DND-41 (cell line): ENCODE measurements around the gene COX7A2L.

Experiments
- ATAC-seq: fragments of 200-7000 bp; cut with Tn5 transposase; 3 replicates; pipeline ENCODE4 v1.9.1; 2021; ENCODE audit warnings: low read depth; ENCODE audit not compliant: insufficient read depth
- DNase-seq: peaks from one replicate; pipeline ENCODE4 v3.0.0-alpha.2; 2020
- H2AFZ ChIP-seq: 2 replicates; pipeline ENCODE4 v1.6.0; 2012; ENCODE audit warnings: low read depth, low read length
- H3K27ac ChIP-seq: 2 replicates; pipeline ENCODE4 v1.5.1; 2012; ENCODE audit warnings: low read length, inconsistent platforms
- H3K27me3 ChIP-seq: fragments of 200-600 bp; sonication (generic); 2 replicates; pipeline ENCODE4 v1.6.0; 2012; ENCODE audit warnings: low read length, mild to moderate bottlenecking, inconsistent platforms; ENCODE audit not compliant: insufficient read depth, poor library complexity
- H3K36me3 ChIP-seq: 2 replicates; pipeline ENCODE4 v1.5.1; 2012; ENCODE audit warnings: low read length, inconsistent platforms; ENCODE audit not compliant: insufficient read depth
- H3K4me1 ChIP-seq: 2 replicates; pipeline ENCODE4 v1.5.1; 2012; ENCODE audit warnings: mild to moderate bottlenecking, low read length; ENCODE audit not compliant: insufficient read depth
- H3K4me2 ChIP-seq: 2 replicates; pipeline ENCODE4 v1.6.0; 2012; ENCODE audit warnings: mild to moderate bottlenecking, moderate library complexity, low read length, inconsistent platforms; ENCODE audit not compliant: insufficient read depth
- H3K4me3 ChIP-seq, 2 experiments: fragments of 200-600 bp in 1 of 2; shearing (Covaris generic) in 1 of 2; 2 replicates each; pipeline ENCODE4 v1.5.1; 2012 to 2016; ENCODE audit warnings: inconsistent platforms in 2 of 2, low read length in 2 of 2, mild to moderate bottlenecking in 2 of 2, low read depth in 1 of 2, moderate library complexity in 1 of 2
- H3K79me2 ChIP-seq: 2 replicates; pipeline ENCODE4 v1.6.0; 2012; ENCODE audit warnings: low read length, inconsistent platforms; ENCODE audit not compliant: insufficient read depth
- H3K9ac ChIP-seq: 2 replicates; pipeline ENCODE4 v1.6.0; 2012; ENCODE audit warnings: low read depth, mild to moderate bottlenecking, inconsistent platforms, low read length, moderate library complexity
- H3K9me3 ChIP-seq: 2 replicates; pipeline ENCODE4 v1.5.1; 2012; ENCODE audit warnings: low read length, moderate library complexity, mild to moderate bottlenecking, inconsistent platforms; ENCODE audit not compliant: insufficient read depth, severe bottlenecking
- H4K20me1 ChIP-seq: 2 replicates; pipeline ENCODE4 v1.6.0; 2012; ENCODE audit warnings: low read length; ENCODE audit not compliant: insufficient read depth
- CTCF ChIP-seq: IDR thresholded peaks from 2 replicates; pipeline ENCODE4 v1.5.1; 2012; ENCODE audit warnings: borderline replicate concordance, low read length, moderate library complexity, mild to moderate bottlenecking; ENCODE audit not compliant: poor library complexity, severe bottlenecking; ENCODE audit errors: extremely low read depth
- EZH2 ChIP-seq: IDR thresholded peaks from 3 replicates; pipeline ENCODE4 v1.6.1; 2012; ENCODE audit warnings: borderline replicate concordance, low read depth, mild to moderate bottlenecking, moderate library complexity, low read length, inconsistent platforms; ENCODE audit not compliant: severe bottlenecking

The COX7A2L gene

GRCh38 chr2:42361728-42362283, 789 bp upstream of the COX7A2L start:
- H3K4me2 ChIP-seq, result peak overlapping the region; percentile 93
- H3K36me3 ChIP-seq, result peaks cover 4% of the 10 kb centered on the region; the same call in 1 of the 2 replicates
- H3K4me3 ChIP-seq, result peak overlapping the region; percentile 33 to 89; a peak in 3 of 4 replicates
- no peaks in the 10 kb centered on the region for H3K27me3 ChIP-seq
- H3K4me1 ChIP-seq, result peaks cover 39% of the 10 kb centered on the region
- H3K9me3 ChIP-seq, result no peaks in the 10 kb centered on the region
- H4K20me1 ChIP-seq, result peaks cover 18% of the 10 kb centered on the region
- H3K27ac ChIP-seq, result peak overlapping the region; percentile 73
- peak overlapping the region; percentile 94 for H2AFZ ChIP-seq
- TF ChIP-seq CTCF, result no peak
- TF ChIP-seq EZH2, result no peak
- ATAC-seq, result no peak
- H3K9ac ChIP-seq, result peak overlapping the region; percentile 83
- H3K79me2 ChIP-seq, result peaks cover 42% of the 10 kb centered on the region
- DNase-seq, result no peak

GRCh38 chr2:42360493-42360889, 526 bp downstream of the COX7A2L start:
- DNase-seq, result peak; percentile 24
- H4K20me1 ChIP-seq, result peaks cover 25% of the 10 kb centered on the region
- H3K4me3 ChIP-seq, result peak overlapping the region; percentile 56 to 89
- peak overlapping the region; percentile 93 for H3K4me2 ChIP-seq
- TF ChIP-seq EZH2, result no peak
- no peak for TF ChIP-seq CTCF
- H3K27ac ChIP-seq, result peak overlapping the region; percentile 99
- H3K79me2 ChIP-seq, result peaks cover 56% of the 10 kb centered on the region
- H3K27me3 ChIP-seq, result no peaks in the 10 kb centered on the region
- no peaks in the 10 kb centered on the region for H3K9me3 ChIP-seq
- ATAC-seq, result no peak
- peak overlapping the region; percentile 83 for H3K9ac ChIP-seq
- peaks cover 11% of the 10 kb centered on the region for H3K36me3 ChIP-seq
- peaks cover 39% of the 10 kb centered on the region for H3K4me1 ChIP-seq
- peak overlapping the region; percentile 98 for H2AFZ ChIP-seq

GRCh38 chr2:42359965-42360483, 993 bp downstream of the COX7A2L start:
- H3K79me2 ChIP-seq, result peaks cover 60% of the 10 kb centered on the region
- DNase-seq, result peak; percentile 35
- peaks cover 39% of the 10 kb centered on the region for H3K4me1 ChIP-seq
- peaks cover 11% of the 10 kb centered on the region for H3K36me3 ChIP-seq
- no peak for TF ChIP-seq CTCF
- TF ChIP-seq EZH2, result no peak
- peak overlapping the region; percentile 98 for H2AFZ ChIP-seq
- ATAC-seq, result peak; percentile 25
- H3K27me3 ChIP-seq, result no peaks in the 10 kb centered on the region
- H4K20me1 ChIP-seq, result peaks cover 25% of the 10 kb centered on the region
- H3K9ac ChIP-seq, result peak overlapping the region; percentile 83
- H3K4me3 ChIP-seq, result peak overlapping the region; percentile 56 to 89
- H3K9me3 ChIP-seq, result no peaks in the 10 kb centered on the region
- peak overlapping the region; percentile 99 for H3K27ac ChIP-seq
- peak overlapping the region; percentile 93 for H3K4me2 ChIP-seq
